PFSK-1 (cell line): ENCODE data around the gene PDXDC1.

Experiments used
- FOXP2 ChIP-seq: optimal IDR thresholded peaks from 2 replicates; pipeline ENCODE3; 2011; ENCODE audit warnings: borderline replicate concordance, control low read depth, inconsistent platforms; ENCODE audit not compliant: insufficient read depth; ENCODE audit errors: extremely low read length, extremely low read depth
- POLR2AphosphoS5 ChIP-seq: IDR thresholded peaks from 2 replicates; pipeline ENCODE4 v1.6.1; 2012; ENCODE audit warnings: low read depth, mild to moderate bottlenecking, control low read depth, low read length, moderate library complexity
- SIN3A ChIP-seq: IDR thresholded peaks from 2 replicates; pipeline ENCODE4 v1.6.1; 2012; ENCODE audit warnings: mild to moderate bottlenecking, low read length, moderate library complexity, borderline replicate concordance; ENCODE audit not compliant: insufficient read depth
- TAF1 ChIP-seq: IDR thresholded peaks from 2 replicates; pipeline ENCODE4 v1.6.1; 2012; ENCODE audit warnings: low read length, control low read depth, borderline replicate concordance; ENCODE audit not compliant: insufficient read depth
- TF ChIP-seq, protein P1 (sequence below), 2 experiments: IDR thresholded peaks; 2 replicates each; pipeline versions ENCODE4 v1.6.1 to v1.8.0; 2011 to 2012; ENCODE audit warnings: low read depth in 2 of 2, low read length in 2 of 2, control low read depth in 1 of 2, inconsistent platforms in 1 of 2, mild to moderate bottlenecking in 1 of 2, moderate library complexity in 1 of 2; ENCODE audit not compliant: insufficient read depth in 1 of 2

The PDXDC1 gene

GRCh38 chr16:15044286-15044685, 69.5 kb downstream of the PDXDC1 start:
- TF ChIP-seq TAF1 (no peak), POLR2AphosphoS5 (no peak), SIN3A (no peak), FOXP2 (no peak)
- TF ChIP-seq, protein P1, sequence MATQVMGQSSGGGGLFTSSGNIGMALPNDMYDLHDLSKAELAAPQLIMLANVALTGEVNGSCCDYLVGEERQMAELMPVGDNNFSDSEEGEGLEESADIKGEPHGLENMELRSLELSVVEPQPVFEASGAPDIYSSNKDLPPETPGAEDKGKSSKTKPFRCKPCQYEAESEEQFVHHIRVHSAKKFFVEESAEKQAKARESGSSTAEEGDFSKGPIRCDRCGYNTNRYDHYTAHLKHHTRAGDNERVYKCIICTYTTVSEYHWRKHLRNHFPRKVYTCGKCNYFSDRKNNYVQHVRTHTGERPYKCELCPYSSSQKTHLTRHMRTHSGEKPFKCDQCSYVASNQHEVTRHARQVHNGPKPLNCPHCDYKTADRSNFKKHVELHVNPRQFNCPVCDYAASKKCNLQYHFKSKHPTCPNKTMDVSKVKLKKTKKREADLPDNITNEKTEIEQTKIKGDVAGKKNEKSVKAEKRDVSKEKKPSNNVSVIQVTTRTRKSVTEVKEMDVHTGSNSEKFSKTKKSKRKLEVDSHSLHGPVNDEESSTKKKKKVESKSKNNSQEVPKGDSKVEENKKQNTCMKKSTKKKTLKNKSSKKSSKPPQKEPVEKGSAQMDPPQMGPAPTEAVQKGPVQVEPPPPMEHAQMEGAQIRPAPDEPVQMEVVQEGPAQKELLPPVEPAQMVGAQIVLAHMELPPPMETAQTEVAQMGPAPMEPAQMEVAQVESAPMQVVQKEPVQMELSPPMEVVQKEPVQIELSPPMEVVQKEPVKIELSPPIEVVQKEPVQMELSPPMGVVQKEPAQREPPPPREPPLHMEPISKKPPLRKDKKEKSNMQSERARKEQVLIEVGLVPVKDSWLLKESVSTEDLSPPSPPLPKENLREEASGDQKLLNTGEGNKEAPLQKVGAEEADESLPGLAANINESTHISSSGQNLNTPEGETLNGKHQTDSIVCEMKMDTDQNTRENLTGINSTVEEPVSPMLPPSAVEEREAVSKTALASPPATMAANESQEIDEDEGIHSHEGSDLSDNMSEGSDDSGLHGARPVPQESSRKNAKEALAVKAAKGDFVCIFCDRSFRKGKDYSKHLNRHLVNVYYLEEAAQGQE (IDR thresholded peaks at IDR 0.05; ENCODE audit: insufficient read depth in 1 of 2, low read depth in 2 of 2, low read length in 2 of 2): no peak

DNA sequence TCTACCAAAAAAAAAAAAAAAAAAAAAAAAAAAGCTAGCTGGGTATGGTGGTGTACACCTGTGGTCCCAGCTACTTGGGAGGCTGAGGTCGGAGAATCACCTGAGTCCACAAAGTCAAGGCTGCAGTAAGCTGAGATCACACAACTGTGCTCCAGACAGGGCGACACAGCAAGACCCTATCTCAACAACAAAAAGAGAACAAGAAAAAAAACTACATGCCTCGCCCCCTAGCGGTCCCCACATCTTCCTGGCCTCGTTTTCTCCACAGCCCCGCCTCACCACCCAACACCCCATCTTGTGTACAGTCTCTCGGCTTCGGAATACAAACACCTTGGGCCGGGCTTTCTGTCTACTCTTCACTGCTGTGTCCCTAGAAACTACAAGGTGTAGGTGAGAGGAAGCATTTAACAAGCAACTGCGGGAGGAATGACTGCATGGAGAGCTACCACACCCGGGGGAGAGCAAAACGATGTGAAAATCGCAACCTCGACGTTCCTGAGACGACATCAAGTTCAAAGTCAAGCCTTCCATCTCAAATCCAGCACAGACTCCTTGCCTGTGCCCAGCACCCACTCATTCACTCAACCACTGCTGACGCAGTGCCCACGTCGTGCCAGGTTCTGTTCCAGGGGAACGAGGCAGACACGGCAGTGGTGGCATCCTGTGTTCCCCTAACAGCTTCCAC, 72.0 kb downstream of the PDXDC1 start:
- TF ChIP-seq, protein P1 (IDR thresholded peaks at IDR 0.05; ENCODE audit: insufficient read depth in 1 of 2, low read depth in 2 of 2, low read length in 2 of 2): no peak
- TF ChIP-seq FOXP2 (no peak), SIN3A (no peak), POLR2AphosphoS5 (no peak), TAF1 (no peak)

- no peak for TF ChIP-seq POLR2AphosphoS5
- TF ChIP-seq TAF1: no peak
- TF ChIP-seq SIN3A: no peak
- no peak for TF ChIP-seq FOXP2
- TF ChIP-seq, protein P1 (IDR thresholded peaks at IDR 0.05; ENCODE audit: insufficient read depth in 1 of 2, low read depth in 2 of 2, low read length in 2 of 2): no peak
Observed at GRCh38 chr16:15049581-15050180, 74.9 kb downstream of the PDXDC1 start.

- TF ChIP-seq POLR2AphosphoS5: no peak
- TF ChIP-seq SIN3A: no peak
- TF ChIP-seq TAF1: no peak
Observed at GRCh38 chr16:15051387-15051951, 76.6 kb downstream of the PDXDC1 start.

DNA sequence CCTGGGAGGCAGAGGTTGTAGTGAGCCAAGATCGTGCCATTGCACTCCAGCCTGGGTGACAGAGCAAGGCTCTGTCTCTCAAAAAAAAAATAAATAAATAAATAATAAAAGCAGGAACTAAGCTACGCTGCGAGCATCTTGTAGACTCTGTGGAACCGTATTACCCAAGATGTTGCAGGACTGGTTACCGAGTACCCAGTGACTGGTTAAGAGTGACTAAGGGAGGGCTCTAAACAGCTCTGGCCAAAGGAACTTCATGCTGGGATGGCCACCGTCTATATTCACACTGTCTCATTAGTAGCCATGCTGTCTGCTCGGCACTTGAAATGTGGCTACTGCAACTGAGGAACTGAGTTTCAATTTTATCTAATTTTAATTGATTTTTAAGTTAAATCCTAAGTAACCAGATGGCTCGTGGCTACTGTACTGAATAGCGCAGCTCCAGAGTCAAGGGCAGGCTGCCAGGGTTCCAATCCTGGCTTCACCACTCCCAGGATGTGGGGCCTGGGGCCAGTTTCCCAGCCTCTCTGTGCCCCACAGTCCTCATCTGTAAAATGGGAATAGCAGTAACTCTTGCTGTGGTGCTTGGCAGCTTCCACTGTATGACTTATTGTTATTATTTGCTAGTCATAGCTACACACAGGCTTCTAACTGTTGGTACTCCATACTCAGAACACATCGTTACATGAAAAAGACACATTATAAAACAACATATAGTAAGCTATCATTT, 78.1 kb downstream of the PDXDC1 start:
- TF ChIP-seq FOXP2 (no peak), POLR2AphosphoS5 (no peak), TAF1 (no peak), SIN3A (no peak)
- TF ChIP-seq, protein P1 (IDR thresholded peaks at IDR 0.05; ENCODE audit: insufficient read depth in 1 of 2, low read depth in 2 of 2, low read length in 2 of 2): no peak
